ENCODE data around the gene IQCB1.

Gene IQCB1

DNA sequence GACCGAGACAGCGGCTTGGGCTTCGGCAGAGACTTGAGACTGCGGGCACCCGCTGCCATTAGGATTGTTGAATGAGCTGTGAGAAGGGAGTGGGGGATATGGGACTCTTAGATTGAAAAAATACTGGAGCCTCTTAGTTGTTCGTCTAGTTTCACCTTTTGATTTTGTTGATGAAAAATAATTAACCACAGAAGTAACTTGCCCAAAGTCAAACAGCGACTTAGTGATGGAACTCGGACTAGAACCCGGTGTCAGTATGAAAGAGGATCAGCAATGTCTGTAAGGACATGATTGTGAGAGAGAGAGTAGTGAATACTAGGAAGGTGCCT is 84.8 kb downstream of the IQCB1 start:
- Histone ChIP-seq H2AFZ (ENCODE audit: low read depth, low read length) (peak overlapping the region; percentile 83), H3K9ac (ENCODE audit: low read depth, low read length) (peak overlapping the region; percentile 57), H3K79me2 (ENCODE audit: insufficient read depth, low read length) (peaks cover 28% of the 10 kb centered on the region), H4K20me1 (ENCODE audit: insufficient read depth, low read length) (no peaks in the 10 kb centered on the region), H3K4me1 (ENCODE audit: insufficient read depth, low read length) (peaks cover 28% of the 10 kb centered on the region), H3K4me3 (ENCODE audit: low read depth in 1 of 2, low read length in 2 of 2) (peak overlapping the region; percentile 48 to 82; a peak in 3 of 4 replicates), H3K4me2 (ENCODE audit: insufficient read depth, low read length) (peak overlapping the region; percentile 82), H3K36me3 (ENCODE audit: insufficient read depth, low read length) (no peaks in the 10 kb centered on the region; the same call in 1 of the 2 replicates), H3K27me3 (ENCODE audit: insufficient read depth, low read length, poor library complexity) (no peaks in the 10 kb centered on the region), H3K27ac (ENCODE audit: low read length) (peak overlapping the region; percentile 69), H3K9me3 (ENCODE audit: insufficient read depth, low read length, severe bottlenecking) (no peaks in the 10 kb centered on the region)
- no peak for TF ChIP-seq EZH2 (IDR thresholded peaks at IDR 0.05; ENCODE audit: borderline replicate concordance, low read depth, low read length, severe bottlenecking)
- TF ChIP-seq, protein P1, sequence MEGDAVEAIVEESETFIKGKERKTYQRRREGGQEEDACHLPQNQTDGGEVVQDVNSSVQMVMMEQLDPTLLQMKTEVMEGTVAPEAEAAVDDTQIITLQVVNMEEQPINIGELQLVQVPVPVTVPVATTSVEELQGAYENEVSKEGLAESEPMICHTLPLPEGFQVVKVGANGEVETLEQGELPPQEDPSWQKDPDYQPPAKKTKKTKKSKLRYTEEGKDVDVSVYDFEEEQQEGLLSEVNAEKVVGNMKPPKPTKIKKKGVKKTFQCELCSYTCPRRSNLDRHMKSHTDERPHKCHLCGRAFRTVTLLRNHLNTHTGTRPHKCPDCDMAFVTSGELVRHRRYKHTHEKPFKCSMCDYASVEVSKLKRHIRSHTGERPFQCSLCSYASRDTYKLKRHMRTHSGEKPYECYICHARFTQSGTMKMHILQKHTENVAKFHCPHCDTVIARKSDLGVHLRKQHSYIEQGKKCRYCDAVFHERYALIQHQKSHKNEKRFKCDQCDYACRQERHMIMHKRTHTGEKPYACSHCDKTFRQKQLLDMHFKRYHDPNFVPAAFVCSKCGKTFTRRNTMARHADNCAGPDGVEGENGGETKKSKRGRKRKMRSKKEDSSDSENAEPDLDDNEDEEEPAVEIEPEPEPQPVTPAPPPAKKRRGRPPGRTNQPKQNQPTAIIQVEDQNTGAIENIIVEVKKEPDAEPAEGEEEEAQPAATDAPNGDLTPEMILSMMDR (IDR thresholded peaks at IDR 0.05; ENCODE audit: borderline replicate concordance, extremely low read depth, low read length, poor library complexity, severe bottlenecking): no peak
- no peak for DNase-seq
- ATAC-seq (ENCODE audit: insufficient read depth, low read depth): no peak

DNA sequence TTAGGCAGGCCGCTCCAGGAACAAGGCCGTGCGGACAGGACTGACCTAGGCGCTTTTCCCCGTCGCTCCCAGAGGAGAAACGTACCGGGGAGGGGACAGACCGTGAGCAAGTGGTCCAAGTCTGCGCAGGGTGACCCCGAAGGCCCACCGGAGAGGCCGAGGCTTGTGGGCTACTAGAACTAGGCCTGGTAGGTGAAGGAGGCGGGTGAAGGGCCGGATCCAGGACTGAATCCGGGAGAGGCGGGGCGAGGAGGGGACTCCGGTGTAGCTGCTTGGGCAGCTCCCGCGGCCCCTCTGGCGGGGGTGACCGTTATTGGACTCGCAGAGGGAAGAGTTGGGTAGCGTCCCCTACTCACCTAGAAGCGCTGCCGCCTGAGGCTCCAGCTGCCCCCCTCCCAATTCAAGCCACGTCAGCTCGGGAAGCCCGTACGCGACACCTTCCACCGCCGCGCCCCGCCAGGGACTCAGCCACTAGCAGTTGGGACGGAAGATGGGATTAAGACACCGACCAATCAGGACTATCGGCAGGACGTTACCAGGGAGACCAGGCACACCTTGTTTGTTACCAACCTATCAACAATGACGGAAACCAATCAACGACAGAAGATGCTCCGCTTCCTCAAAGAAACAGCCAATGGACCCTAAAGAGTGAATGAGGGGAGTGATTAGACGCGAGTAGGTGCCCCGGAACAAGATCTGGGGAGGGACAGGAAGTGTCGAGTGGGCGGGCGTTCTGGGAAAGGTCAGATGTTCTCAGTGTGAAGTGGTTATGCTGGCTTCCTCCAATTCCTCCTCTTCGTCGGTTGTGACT is 85.4 kb downstream of the IQCB1 start, which contains the start of gene GOLGB1:
Gene GOLGB1, minus strand, starts transcription at position 466 of the 811 bp plus-strand sequence. CDS start 18,770 bp downstream, outside the sequence.
- peak within 1 kb of the TSS; percentile 71 for H3K27ac ChIP-seq (ENCODE audit: low read length)
- DNase-seq (peak; percentile 94), ATAC-seq (ENCODE audit: insufficient read depth, low read depth) (peak; percentile 95)
- H3K4me2 ChIP-seq (ENCODE audit: insufficient read depth, low read length): peak within 1 kb of the TSS; percentile 85
- H3K9me3 ChIP-seq (ENCODE audit: insufficient read depth, low read length, severe bottlenecking): no peaks in the 10 kb centered on the region
- H3K79me2 ChIP-seq (ENCODE audit: insufficient read depth, low read length): peaks cover 33% of the 10 kb centered on the region
- peak within 1 kb of the TSS; percentile 77 for H3K9ac ChIP-seq (ENCODE audit: low read depth, low read length)
- TF ChIP-seq EZH2 (IDR thresholded peaks at IDR 0.05; ENCODE audit: borderline replicate concordance, low read depth, low read length, severe bottlenecking): no peak
- TF ChIP-seq, protein P1 (IDR thresholded peaks at IDR 0.05; ENCODE audit: borderline replicate concordance, extremely low read depth, low read length, poor library complexity, severe bottlenecking): no peak
- no peaks in the 10 kb centered on the region for H3K27me3 ChIP-seq (ENCODE audit: insufficient read depth, low read length, poor library complexity)
- H3K4me3 ChIP-seq (ENCODE audit: low read depth in 1 of 2, low read length in 2 of 2): peak within 1 kb of the TSS; percentile 67 to 82
- peaks cover 28% of the 10 kb centered on the region for H3K4me1 ChIP-seq (ENCODE audit: insufficient read depth, low read length)
- no peaks in the 10 kb centered on the region; the same call in 1 of the 2 replicates for H3K36me3 ChIP-seq (ENCODE audit: insufficient read depth, low read length)
- peak within 1 kb of the TSS; percentile 88 for H2AFZ ChIP-seq (ENCODE audit: low read depth, low read length)
- peaks cover 4% of the 10 kb centered on the region; the same call in 1 of the 2 replicates for H4K20me1 ChIP-seq (ENCODE audit: insufficient read depth, low read length)

DNA sequence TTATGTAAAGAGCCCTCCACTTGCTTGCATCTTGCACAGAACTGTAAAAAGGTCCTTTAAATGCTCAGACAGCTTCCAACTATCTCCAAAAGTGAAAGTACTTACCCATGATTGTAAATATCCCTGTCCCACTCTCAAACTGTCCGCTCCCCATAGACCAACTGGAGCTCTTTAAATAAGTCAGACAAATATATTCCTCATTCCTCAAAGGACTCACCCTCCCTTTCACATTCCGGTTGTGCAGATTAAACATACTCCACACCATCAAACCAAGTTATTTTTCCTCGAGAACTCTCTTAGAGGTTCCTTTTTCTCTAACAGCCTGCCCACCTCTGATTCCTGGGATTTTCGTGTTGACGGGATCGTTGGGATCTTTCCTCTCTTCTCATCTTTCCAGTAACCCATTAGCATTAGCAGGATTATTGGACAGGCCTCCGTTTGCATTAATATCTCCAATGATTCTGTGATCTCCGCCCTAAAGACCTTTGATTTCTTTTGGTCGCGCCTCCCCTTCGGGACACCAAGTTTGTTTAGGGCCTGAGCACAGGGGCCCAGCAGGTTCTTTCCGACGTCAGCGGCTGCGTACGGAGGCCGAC is 86.1 kb downstream of the IQCB1 start:
- H3K4me1 ChIP-seq (ENCODE audit: insufficient read depth, low read length): peaks cover 28% of the 10 kb centered on the region
- H3K9ac ChIP-seq (ENCODE audit: low read depth, low read length): peak overlapping the region; percentile 77
- H3K4me2 ChIP-seq (ENCODE audit: insufficient read depth, low read length): peak overlapping the region; percentile 85
- peak overlapping the region; percentile 67 to 82 for H3K4me3 ChIP-seq (ENCODE audit: low read depth in 1 of 2, low read length in 2 of 2)
- no peaks in the 10 kb centered on the region; the same call in 1 of the 2 replicates for H3K36me3 ChIP-seq (ENCODE audit: insufficient read depth, low read length)
- peak overlapping the region; percentile 71 for H3K27ac ChIP-seq (ENCODE audit: low read length)
- TF ChIP-seq EZH2 (IDR thresholded peaks at IDR 0.05; ENCODE audit: borderline replicate concordance, low read depth, low read length, severe bottlenecking): no peak
- TF ChIP-seq, protein P1 (IDR thresholded peaks at IDR 0.05; ENCODE audit: borderline replicate concordance, extremely low read depth, low read length, poor library complexity, severe bottlenecking): no peak
- peak overlapping the region; percentile 88 for H2AFZ ChIP-seq (ENCODE audit: low read depth, low read length)
- DNase-seq (no peak), ATAC-seq (ENCODE audit: insufficient read depth, low read depth) (no peak)
- peaks cover 4% of the 10 kb centered on the region; the same call in 1 of the 2 replicates for H4K20me1 ChIP-seq (ENCODE audit: insufficient read depth, low read length)
- no peaks in the 10 kb centered on the region for H3K27me3 ChIP-seq (ENCODE audit: insufficient read depth, low read length, poor library complexity)
- peaks cover 38% of the 10 kb centered on the region for H3K79me2 ChIP-seq (ENCODE audit: insufficient read depth, low read length)
- no peaks in the 10 kb centered on the region for H3K9me3 ChIP-seq (ENCODE audit: insufficient read depth, low read length, severe bottlenecking)

Data from DND-41 (cell line).